Dedifferentiated amniotic fluid mesenchymal stem cell (primary cell): ENCODE measurements around the gene C1orf53.
"Not testable (repeated sequence)": the region's sequence is repeated elsewhere in the genome, so short reads cannot be mapped to it uniquely, and the experiment has no call there.

Source experiments
- DNase-seq: peaks from one replicate; pipeline ENCODE4 v3.0.0-alpha.2; 2016; ENCODE audit errors: extremely low spot score

Gene C1orf53

DNA sequence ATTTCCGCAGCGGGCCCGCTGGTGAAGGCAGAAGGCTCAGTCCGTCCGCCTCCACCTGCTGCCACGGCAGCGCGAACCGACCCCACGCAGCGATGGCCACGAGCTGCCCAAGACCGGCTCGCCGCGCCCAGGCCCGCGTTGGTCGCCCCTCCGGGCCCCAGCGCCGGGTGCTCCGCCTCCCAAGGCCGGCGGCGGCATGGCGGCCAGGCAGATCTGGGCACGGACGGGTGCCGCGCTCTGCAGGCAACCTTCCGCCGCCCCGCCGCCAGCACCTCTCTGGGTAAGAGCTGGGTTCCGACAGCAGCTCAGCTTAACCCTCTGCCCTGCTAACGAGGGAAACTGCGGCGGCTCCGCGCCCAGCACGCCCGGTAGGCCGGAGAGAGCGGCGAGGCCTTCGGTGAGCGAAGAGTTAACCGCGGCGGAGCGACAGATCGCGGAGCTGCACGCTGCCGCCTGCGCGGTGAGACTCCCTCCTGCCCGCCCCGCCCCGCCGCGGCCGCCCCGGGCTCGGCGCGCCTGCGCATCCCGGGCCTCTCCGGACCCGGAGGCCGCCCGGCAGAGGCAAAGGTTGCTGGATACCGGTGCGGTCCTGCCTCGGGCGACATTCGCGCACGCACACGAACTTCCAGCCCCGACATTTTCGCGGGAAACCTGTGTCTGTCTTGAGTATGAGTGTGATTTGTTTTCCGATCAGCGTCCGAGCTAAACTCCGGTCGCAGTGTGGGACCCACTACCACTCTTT lies at the start of gene C1orf53:
C1orf53 (plus strand) TSS at position 177 of the 742 bp plus-strand sequence; CDS start at position 197, 20 bp downstream.
- peak; percentile 82 for DNase-seq

DNA sequence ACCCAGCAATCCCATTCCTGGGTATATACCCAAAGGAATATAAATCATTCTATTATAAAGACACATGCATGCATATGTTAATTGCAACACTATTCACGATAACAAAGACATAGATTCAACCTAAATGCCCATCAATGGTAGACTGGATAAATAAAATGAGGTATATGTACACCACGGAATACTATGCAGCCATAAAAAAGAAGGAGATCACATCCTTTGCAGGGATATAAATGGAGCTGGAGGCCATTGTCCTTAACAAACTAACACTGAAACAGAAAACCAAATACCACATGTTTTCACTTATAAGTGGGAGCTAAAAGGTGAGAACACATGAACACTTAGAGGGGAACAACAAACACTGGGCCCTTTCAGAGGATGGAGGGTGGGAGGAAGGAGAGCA lies 46.7 kb upstream of the C1orf53 start:
- not testable (repeated sequence) for DNase-seq

GRCh38 chr1:197857477-197857876 lies 45.0 kb upstream of the C1orf53 start:
- DNase-seq, result no peak

DNA sequence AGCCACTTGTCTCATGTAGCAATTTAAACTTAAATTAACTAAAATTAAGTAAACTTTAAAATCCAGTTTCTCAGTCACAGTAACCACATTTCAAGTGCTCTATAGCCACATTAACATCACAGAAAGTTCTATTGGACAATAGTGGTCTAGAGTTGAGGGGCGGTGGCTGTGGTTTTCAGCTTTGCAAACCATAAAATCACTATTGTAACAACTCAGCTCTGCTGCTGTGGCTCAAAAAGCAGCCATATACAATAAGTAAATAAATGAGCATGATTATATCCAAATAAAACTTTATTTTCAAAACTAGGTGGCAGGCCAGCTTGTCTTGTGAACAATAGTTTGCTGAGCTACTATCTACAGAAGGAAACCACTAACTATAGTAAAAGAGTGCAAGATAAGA lies 43.4 kb upstream of the C1orf53 start:
- no peak for DNase-seq

DNA sequence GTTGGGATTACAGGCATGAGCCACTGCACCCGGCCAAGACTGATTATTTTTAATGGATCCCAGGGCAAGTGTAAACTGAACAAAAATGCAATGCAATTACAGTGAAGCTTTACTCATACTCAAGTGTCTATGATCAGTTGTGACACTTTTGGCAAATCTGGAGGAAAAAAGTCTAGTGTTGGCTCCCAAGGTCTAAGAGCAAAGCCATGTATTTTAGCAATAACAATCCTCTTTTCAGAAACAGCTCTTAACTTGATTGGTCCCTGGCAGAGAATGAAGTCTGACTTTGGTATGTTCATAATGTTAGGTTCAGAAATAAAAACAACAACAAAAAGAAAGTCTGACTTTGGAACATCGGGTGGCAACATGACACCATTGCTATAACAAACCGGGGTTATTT lies 40.2 kb upstream of the C1orf53 start:
- DNase-seq, result peak; percentile 22

DNA sequence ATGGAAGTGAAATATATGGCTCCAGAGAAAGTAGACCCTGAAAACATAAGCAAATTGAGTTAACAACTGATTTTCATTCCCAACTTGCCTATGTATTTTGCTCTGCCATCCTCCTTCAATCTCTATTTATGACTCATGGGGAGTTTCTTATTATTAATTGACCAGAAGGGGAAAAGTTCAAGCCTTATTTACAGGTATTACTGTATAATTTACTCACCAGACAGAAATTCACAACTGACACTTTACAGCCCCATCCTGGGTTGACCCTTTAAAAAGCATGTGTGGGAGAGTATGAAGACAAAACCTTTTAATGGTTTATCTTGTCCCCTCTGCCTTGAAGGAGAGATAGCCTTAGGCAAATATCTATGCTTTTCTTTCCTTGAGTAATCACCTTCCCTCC lies 39.8 kb upstream of the C1orf53 start:
- no peak for DNase-seq

DNA sequence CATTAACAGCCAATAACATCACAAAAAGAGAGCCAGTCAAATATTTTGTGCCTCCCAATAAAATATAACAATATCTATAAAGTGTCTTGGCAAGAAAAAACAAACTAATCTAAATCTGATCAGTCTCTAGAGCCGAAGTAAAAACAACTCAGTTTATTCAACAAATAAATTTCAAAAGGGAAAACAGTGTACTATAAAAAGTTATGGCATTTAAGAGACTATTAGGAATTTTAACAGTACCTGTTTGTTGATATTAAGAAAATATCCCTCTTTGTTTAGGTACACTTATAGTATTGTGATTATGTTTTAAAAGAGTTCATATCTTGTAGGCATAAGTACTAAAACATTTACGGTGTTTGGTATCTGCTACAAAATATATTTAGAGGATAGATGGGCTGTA lies 36.6 kb upstream of the C1orf53 start:
- DNase-seq, result no peak

DNA sequence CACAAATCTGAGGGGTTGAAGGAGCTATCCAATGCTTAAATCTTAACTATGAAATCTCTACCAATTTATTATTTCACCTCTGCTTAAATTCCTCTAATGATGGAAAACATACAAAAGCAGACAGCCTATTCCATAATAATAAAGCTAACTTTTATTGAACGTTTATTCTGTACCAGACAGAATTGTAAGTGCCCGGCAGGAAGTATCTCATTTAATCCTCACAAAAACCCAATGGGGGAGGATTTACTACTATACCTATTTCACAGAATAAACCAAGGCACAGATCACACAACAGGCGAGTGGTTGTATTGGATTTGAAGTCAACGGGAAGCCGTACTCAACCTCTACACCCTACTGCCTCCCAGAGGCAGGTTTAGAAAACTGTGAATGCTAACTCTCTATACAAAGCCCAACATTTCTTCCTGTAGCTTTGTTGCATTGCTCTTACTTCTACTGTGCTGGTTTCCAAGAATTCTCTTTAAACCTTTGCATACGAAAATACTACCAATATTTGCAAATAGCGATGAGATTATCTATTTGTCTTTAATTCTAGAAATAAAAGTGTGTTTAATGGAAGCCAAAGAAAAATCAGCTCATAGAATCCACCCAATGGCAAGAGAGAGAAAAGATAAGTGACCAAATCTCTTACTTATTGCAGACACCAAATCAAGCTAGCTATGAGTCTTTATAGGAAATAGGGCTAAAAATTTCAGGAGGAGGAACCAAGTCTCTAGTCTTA lies 33.5 kb upstream of the C1orf53 start:
- peak; percentile 35 for DNase-seq

- DNase-seq, result no peak
These were observed 32.8 kb upstream of the C1orf53 start for GRCh38 chr1:197869490-197870077.

DNA sequence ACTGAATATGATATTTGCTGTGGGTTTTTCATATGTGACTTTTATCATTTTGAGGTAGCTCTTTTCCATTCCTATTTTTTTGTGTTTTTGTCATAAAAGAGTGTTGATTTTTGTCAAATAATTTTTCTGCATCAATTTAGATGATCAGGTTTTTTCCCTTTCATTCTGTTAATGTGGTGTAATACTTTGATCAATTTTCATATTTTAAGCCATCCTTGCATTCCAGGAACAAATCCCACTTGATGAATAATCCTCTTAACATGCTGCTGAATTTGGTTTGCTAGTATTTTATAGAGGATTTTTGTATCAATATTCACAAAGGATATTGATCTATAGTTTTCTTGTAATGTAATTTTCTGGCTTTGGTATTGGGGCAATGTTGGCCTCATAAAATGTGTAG lies 25.5 kb upstream of the C1orf53 start:
- no peak for DNase-seq

DNA sequence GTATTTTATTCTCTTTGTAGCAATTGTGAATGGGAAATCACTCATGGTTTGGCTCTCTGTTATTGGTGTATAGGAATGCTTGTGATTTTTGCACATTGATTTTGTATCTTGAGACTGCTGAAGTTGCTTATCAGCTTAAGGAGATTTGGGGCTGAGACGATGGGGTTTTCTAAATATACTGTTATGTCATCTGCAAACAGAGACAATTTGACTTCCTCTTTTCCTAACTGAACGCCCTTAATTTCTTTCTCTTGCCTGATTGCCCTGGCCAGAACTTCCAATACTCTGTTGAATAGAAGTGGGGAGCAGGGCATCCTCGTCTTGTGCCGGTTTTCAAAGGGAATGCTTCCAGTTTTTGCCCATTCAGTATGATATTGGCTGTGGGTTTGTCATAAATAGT lies 22.0 kb upstream of the C1orf53 start:
- DNase-seq, result not testable (repeated sequence)

DNA sequence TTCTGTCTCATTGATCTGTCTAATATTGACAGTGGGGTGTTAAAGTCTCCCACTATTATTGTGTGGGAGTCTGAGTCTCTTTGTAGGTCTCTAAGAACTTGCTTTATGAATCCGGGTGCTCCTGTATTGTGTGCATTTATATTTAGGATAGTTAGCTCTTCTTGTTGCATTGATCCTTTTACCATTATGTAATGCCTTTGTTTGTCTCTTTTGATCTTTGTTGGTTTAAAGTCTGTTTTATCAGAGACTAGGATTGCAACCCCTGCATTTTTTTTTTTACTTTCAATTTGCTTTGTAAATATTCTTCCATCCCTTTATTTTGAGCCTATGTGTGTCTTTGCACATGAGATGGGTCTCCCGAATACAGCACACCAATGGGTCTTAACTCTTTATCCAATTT lies 20.2 kb upstream of the C1orf53 start:
- DNase-seq, result not testable (repeated sequence)

DNA sequence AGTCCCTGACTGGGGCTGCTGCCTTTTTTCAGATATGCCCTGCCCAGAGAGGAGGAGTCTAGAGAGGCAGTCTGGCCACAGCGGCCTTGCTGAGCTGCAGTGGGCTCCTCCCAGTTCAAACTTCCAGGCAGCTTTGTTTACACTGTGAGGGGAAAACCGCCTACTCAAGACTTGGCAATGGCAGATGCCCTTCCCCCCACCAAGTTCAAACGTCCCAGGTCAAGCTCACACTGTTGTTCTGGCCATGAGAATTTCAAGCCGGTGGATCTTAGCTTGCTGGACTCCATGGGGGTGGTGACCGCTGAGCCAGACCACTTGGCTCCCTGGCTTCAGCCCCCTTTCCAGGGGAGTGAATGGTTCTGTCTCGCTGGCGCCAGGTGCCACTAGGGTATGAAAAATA lies 18.3 kb upstream of the C1orf53 start:
- no peak for DNase-seq

DNA sequence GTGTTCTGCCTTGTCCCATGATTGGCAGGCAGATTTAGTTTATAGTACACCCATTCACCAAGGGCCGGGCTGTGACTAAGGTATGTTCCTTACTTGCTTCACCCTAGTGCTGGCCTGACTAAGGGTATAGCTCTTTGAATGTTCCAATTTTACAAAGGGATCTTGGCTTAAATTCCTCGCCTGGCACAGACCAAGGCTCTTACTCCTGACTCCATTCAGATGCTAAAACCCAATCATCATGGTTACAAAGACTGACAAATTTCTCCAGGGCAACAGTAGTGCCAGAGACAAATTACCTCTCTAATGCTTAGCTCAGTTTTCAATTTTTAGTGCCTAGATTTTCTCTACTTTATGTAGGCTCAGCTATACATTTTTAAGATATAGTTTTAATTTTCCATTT lies 11.5 kb upstream of the C1orf53 start:
- no peak for DNase-seq

DNA sequence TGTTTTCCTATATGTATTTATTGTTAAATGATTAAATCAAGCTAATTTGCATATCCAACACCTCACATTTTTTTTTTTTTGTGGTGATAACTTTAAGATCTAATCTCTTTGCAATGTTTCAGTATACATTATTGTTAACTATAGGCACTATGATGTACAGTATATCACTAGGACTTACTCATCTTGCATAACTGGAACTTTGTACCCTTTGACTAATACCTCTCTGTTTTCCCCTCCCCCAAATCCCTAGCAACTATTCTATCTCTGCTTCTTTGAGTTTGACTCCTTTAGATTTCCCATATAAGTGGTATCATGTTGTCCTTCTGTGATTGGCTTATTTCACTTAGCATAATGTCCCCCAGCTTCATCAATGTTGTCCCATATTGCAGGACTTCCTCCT lies 9.7 kb upstream of the C1orf53 start:
- DNase-seq, result no peak

DNA sequence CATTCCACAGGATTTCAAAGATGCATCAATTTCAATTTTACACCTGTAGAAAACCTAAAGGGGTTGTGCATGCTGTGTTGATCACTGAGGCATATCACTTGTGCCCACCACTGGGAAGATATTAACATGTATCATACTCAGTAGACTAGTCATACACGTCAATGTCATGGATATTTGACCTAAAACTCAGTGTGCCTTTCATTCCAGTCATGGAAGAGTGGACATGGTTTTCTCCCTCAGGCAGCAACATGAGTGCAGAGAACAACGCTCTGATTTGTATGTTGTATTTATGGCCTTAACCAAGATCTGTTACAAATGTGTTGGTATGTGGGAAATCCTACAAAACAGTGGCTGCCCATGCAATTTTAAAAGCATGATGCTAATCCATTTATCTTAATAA lies 6.1 kb upstream of the C1orf53 start:
- no peak for DNase-seq

DNA sequence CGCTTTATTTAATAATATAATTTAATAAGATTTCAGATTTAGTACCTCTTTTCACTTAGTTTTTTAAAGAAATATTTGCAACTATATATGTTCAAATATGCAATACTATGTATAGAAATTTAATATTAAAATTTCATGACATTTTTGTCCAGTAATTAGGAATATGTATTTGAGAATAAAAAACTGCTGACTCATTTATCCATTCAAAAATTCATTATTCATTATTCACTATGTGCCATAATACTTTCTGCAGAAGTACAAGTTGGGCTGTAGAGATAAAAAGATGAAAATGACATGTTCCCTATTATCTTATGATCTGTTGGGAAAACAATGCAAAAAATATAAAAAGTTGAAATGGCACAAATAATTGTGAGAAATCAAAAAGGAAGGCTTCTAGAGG lies 3.4 kb upstream of the C1orf53 start:
- DNase-seq, result no peak

DNA sequence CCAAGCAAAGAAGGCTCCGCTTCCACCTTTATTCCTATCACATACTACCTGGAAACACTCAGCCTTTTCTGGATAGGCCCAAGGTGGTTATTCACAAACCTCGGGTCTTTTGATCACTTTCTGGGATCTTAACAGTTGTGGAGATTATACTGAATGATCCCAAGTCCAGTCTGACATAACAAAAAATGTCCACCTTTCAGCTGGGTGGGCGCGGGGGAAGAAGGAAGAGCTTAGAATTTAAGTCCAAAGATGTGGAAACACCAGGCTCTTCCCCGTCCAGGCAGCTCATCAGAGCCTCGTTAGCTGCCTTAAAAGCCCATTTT lies 338 bp upstream of the C1orf53 start:
- DNase-seq, result no peak

GRCh38 chr1:197903196-197903514 lies 725 bp downstream of the C1orf53 start:
- no peak for DNase-seq

- DNase-seq, result no peak
These were observed 1.8 kb downstream of the C1orf53 start for GRCh38 chr1:197904126-197904787.

- no peak for DNase-seq
These were observed 3.4 kb downstream of the C1orf53 start for GRCh38 chr1:197905699-197906351.
